ENCODE data around the gene TNIP1.
A peak's percentile ranks its signal among the peaks of the same experiment; 100 is the strongest.

- TF ChIP-seq POLR2A (IDR thresholded peaks at IDR 0.05): no peak
- TF ChIP-seq POLR2AphosphoS5 (IDR thresholded peaks at IDR 0.05): no peak
- TF ChIP-seq CTCF (IDR thresholded peaks at IDR 0.05): peak; percentile 59 to 89 (median 80)
Measured at GRCh38 chr5:151047814-151048425, 32.9 kb downstream of the TNIP1 start.

All from sigmoid colon (tissue), 4 donors.